Common myeloid progenitor, CD34-positive (primary cell): ENCODE measurements around the gene FRYL.
A peak's percentile ranks its signal among the peaks of the same experiment; 100 is the strongest.

Source experiments
- CTCF ChIA-PET: fragments of 350-600 bp; sonication (Branson Sonifier 250); formaldehyde crosslinking; loops from one replicate; lab custom pipeline; 2021; ENCODE audit warnings: antibody characterized with exemption; lab: Charles Lee
- POLR2A ChIA-PET: fragments of 350-600 bp; sonication (Branson Sonifier 250); formaldehyde crosslinking; loops from one replicate; lab custom pipeline; 2021; ENCODE audit warnings: antibody characterized with exemption; lab: Charles Lee
- DNase-seq, 3 donors: peaks; one replicate each; pipeline versions ENCODE4 v3.0.0 to v3.0.0-alpha.2; 2013
- H3K27ac ChIP-seq, 2 experiments: 1 replicate in 1 of 2; 2 replicates in 1 of 2; pipeline ENCODE4 v1.7.0; 2013; ENCODE audit warnings: inconsistent platforms in 2 of 2, low read length in 2 of 2, mild to moderate bottlenecking in 2 of 2, low read depth in 1 of 2, moderate library complexity in 1 of 2; ENCODE audit not compliant: severe bottlenecking in 2 of 2, insufficient read depth in 1 of 2, poor library complexity in 1 of 2
- H3K27me3 ChIP-seq, 5 experiments: replicated peaks in 2 of 5; 1 replicate in 3 of 5; 2 replicates in 2 of 5; pipeline versions ENCODE4 v1.6.1 to v1.7.0; 2013; ENCODE audit warnings: low read length in 4 of 5, mild to moderate bottlenecking in 2 of 5, moderate library complexity in 2 of 5, inconsistent platforms in 1 of 5; ENCODE audit not compliant: insufficient read depth in 5 of 5, control insufficient read depth in 4 of 5
- H3K36me3 ChIP-seq, 4 experiments: 1 replicate in 2 of 4; 2 replicates in 2 of 4; pipeline versions ENCODE4 v1.6.1 to v1.7.0; 2013; ENCODE audit warnings: low read length in 3 of 4, control low read depth in 1 of 4, mild to moderate bottlenecking in 1 of 4; ENCODE audit not compliant: control insufficient read depth in 4 of 4, insufficient read depth in 4 of 4
- H3K4me1 ChIP-seq, 4 experiments: 1 replicate in 3 of 4; 2 replicates in 1 of 4; pipeline versions ENCODE4 v1.6.1 to v1.7.1; 2013; ENCODE audit warnings: low read length in 3 of 4, mild to moderate bottlenecking in 3 of 4, control low read depth in 1 of 4, inconsistent platforms in 1 of 4, moderate library complexity in 1 of 4; ENCODE audit not compliant: control insufficient read depth in 4 of 4, insufficient read depth in 4 of 4; ENCODE audit errors: control extremely low read depth in 1 of 4
- H3K4me3 ChIP-seq, 7 experiments: 1 replicate in 4 of 7; 2 replicates in 3 of 7; pipeline versions ENCODE4 v1.5.1 to v1.7.0; 2013; ENCODE audit warnings: mild to moderate bottlenecking in 7 of 7, low read length in 6 of 7, moderate library complexity in 6 of 7, inconsistent platforms in 2 of 7, low read depth in 2 of 7, control low read depth in 1 of 7; ENCODE audit not compliant: insufficient read depth in 4 of 7, control insufficient read depth in 1 of 7; ENCODE audit errors: extremely low read depth in 1 of 7
- H3K9me3 ChIP-seq, 5 experiments: 1 replicate in 4 of 5; 2 replicates in 1 of 5; pipeline versions ENCODE4 v1.6.1 to v1.7.1; 2013; ENCODE audit warnings: low read length in 4 of 5, mild to moderate bottlenecking in 2 of 5, inconsistent platforms in 1 of 5, low read depth in 1 of 5, moderate library complexity in 1 of 5; ENCODE audit not compliant: control insufficient read depth in 4 of 5, insufficient read depth in 2 of 5; ENCODE audit errors: control extremely low read depth in 1 of 5
- WGBS: methylation state at CpG from one replicate; pipeline ENCODE4 v1.1.5; 2013; ENCODE audit not compliant: insufficient coverage; 5-methylcytosine and 5-hydroxymethylcytosine counted together

Gene FRYL

DNA sequence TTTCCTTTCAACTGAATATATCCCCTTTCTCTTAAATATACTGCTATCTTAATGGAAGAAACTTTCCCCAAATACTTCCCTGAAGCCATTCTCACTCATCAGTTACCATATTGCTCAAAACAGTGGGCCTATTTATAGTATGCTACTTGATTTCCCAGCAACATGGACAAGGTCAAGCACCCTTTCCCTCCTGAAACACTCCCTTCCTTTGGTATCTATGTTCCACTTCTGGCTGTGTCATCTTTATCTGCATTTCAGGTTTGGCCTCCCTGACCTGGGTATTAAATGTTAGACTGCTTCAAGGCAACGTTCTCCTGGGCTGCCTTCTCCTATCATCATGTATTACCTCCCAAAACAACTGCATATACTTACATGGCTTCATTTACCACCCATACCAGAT, 188.7 kb downstream of the FRYL start:
- no peaks in the 10 kb centered on the region for H3K27me3 ChIP-seq
- ChIA-PET POLR2A (no interaction called here), CTCF (no interaction called here)
- H3K4me1 ChIP-seq: peaks cover 0 to 12% (median 3%) of the 10 kb centered on the region in 4 experiments
- 100% methylated on average over 1 of the region's 1 CpG for WGBS
- no peak for DNase-seq
- no peaks in the 10 kb centered on the region for H3K9me3 ChIP-seq
- peaks cover 9 to 39% (median 27%) of the 10 kb centered on the region in 4 experiments for H3K36me3 ChIP-seq
- no peak overlapping the region for H3K4me3 ChIP-seq
- no peak overlapping the region for H3K27ac ChIP-seq

DNA sequence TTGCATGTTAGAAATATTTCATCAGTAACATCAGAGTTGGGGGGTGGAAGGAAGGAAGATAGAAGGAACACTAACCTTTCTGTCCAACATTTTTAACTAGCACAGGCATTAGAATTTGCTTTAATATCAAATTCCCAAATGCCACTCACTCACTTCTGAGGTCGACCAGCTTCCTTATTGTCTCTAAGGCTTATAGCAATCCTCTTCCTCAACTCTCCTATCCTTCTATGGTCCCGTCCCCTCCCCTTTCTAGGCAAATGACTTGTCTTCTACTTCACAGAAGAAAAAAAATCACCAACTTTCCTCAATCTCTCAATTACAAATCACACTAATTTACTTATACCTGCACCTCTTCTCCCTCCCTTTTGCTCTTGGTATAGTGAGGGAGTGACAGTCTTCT, 189.2 kb downstream of the FRYL start:
- H3K4me3 ChIP-seq: no peak overlapping the region
- DNase-seq: no peak
- POLR2A ChIA-PET: no interaction called here
- H3K4me1 ChIP-seq: peaks cover 0 to 12% (median 3%) of the 10 kb centered on the region in 4 experiments
- CTCF ChIA-PET: no interaction called here
- no peak overlapping the region for H3K27ac ChIP-seq
- H3K36me3 ChIP-seq: peaks cover 9 to 43% (median 26%) of the 10 kb centered on the region in 4 experiments
- H3K9me3 ChIP-seq: no peaks in the 10 kb centered on the region
- WGBS: 88% methylated on average over 2 of the region's 2 CpGs
- no peaks in the 10 kb centered on the region for H3K27me3 ChIP-seq

DNA sequence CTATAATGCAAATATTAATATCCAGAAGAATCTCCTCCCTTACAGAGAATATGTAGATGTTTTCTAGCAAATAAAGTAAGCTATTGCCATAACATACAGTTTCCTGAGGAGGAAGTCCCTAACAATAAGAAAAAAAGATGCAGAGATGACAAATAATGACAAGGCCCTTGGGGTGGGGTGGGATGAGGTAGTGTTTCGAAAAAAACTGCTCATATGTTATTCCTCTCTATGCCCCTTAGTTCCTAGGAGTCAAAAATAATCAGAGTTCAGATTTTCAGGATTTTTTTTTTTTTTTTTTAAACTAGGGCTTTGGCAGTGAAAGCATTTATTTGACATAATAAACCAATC, 191.0 kb downstream of the FRYL start:
- ChIA-PET POLR2A (no interaction called here), CTCF (no interaction called here)
- peaks cover 0 to 7% (median 3%) of the 10 kb centered on the region in 4 experiments for H3K4me1 ChIP-seq
- H3K9me3 ChIP-seq: no peaks in the 10 kb centered on the region
- H3K36me3 ChIP-seq: peaks cover 7 to 50% (median 26%) of the 10 kb centered on the region in 4 experiments
- H3K27me3 ChIP-seq: no peaks in the 10 kb centered on the region
- peak in 1 of 3 donors; percentile 3 for DNase-seq
- H3K4me3 ChIP-seq: no peak overlapping the region
- WGBS: no CpG with 5 or more reads among the region's 1 CpG
- no peak overlapping the region for H3K27ac ChIP-seq

DNA sequence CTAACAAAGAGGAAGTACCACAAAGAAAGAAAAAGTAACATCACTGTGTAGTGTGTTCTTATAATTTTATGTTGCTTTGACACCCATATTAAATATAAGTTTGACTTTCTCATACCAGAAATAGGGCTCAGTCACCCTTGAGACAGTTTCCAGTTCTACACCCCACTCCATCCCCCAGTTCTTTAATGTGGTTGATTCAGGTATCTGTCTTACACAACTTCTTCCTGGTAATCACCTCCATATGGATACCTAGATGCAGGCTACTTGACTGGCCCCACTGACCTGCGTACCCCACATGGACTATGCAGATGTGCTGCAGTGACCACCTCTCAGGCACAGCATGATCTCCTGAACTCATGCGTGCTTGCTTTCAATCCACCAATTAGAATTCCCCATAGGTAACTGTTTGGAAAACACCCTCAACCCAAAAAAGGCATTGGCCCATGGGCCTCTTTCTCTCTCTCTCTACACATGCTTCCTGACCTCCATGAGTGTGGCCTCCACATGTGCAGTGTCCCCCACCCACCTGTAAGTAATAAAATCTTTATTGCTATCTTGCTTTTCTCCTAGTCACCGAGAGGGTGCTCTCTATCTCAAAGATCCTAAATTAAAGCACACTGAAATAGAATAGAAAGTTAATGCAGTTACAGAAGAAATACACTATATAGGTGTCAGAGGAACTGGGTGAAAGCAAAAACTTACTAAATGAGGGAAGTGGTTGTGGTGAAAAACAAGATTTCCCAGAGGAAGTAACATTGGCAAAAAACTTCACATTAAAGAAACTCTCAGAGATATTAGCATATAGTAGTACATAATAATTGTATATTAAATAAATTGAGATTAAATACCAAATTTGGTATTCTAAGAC, 191.6 kb downstream of the FRYL start:
- WGBS: 93% methylated on average over 2 of the region's 3 CpGs
- H3K9me3 ChIP-seq: no peaks in the 10 kb centered on the region
- H3K4me3 ChIP-seq: no peak overlapping the region
- H3K36me3 ChIP-seq: peaks cover 7 to 51% (median 27%) of the 10 kb centered on the region in 4 experiments
- H3K4me1 ChIP-seq: peaks cover 0 to 7% (median 3%) of the 10 kb centered on the region in 4 experiments
- peak in 2 of 3 donors; percentile 4 to 13 for DNase-seq
- ChIA-PET CTCF (interaction anchor here (1.3 kb wide), 1 partner anchor 10 kb away, joined by 6 read pairs; no protein-coding TSS in a partner anchor), POLR2A (no interaction called here)
- no peak overlapping the region for H3K27ac ChIP-seq
- H3K27me3 ChIP-seq: no peaks in the 10 kb centered on the region

DNA sequence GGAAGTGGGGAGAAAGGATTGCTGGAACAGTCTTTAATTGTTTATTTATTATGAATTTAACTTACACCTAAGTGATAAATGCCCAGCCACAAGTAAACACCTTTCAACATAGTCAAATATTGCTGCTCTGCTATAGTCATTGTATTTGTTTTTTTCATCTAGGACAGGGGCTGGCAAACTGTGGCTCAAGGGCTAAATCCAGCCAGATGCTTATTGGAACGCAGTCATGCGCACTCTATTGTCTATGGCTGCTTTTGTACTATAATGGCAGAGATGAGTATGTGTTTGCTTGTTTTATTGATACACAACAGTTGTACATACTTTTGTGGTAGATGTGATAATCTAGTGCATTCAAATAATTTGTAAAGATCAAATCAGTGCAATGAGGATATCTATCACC, 194.7 kb downstream of the FRYL start:
- ChIA-PET CTCF (interaction anchor here (0.9 kb wide), 1 partner anchor 316 kb away, joined by 3 read pairs; no protein-coding TSS in a partner anchor), POLR2A (no interaction called here)
- DNase-seq: no peak
- H3K4me1 ChIP-seq: peaks cover 0 to 7% (median 3%) of the 10 kb centered on the region in 4 experiments
- 100% methylated on average over 2 of the region's 2 CpGs for WGBS
- no peak overlapping the region for H3K27ac ChIP-seq
- peaks cover 9 to 57% (median 34%) of the 10 kb centered on the region in 4 experiments for H3K36me3 ChIP-seq
- no peaks in the 10 kb centered on the region for H3K9me3 ChIP-seq
- no peaks in the 10 kb centered on the region for H3K27me3 ChIP-seq
- H3K4me3 ChIP-seq: no peak overlapping the region

- POLR2A ChIA-PET: no interaction called here
- Histone ChIP-seq H3K4me1 (no peaks in the 10 kb centered on the region), H3K27ac (no peak overlapping the region)
These were observed 201.7 kb downstream of the FRYL start for GRCh38 chr4:48578132-48578968.

More at GRCh38 chr4:48578132-48578968, 201.7 kb downstream of the FRYL start:
- H3K27me3 ChIP-seq: no peaks in the 10 kb centered on the region
- CTCF ChIA-PET: interaction anchor here (0.7 to 3.6 kb wide), 23 partner anchors 9 to 384 kb away, joined by 3 to 27 read pairs (median 5); partner anchors contain the start of genes FRYL and OCIAD2
- DNase-seq: peak; percentile 69 to 82 (median 75)
- H3K4me3 ChIP-seq: no peak overlapping the region
- peaks cover 11 to 49% (median 28%) of the 10 kb centered on the region in 4 experiments for H3K36me3 ChIP-seq
- WGBS: no CpG with 5 or more reads among the region's 3 CpGs
- H3K9me3 ChIP-seq: no peaks in the 10 kb centered on the region
